ENCODE data around the gene SMIM38.

GRCh38 chr11:69123593-69124545, 31.9 kb upstream of the SMIM38 start:
- TF ChIP-seq RAD21 (IDR thresholded peaks at IDR 0.05; ENCODE audit: low read depth) = no peak
- no peak for TF ChIP-seq TCF7L2 (IDR thresholded peaks at IDR 0.05; ENCODE audit: borderline replicate concordance, extremely low read depth, insufficient read depth, insufficient read length)
- no peak for TF ChIP-seq SP1 (IDR thresholded peaks at IDR 0.05; ENCODE audit: low read depth)
- no peak for TF ChIP-seq ATF3 (IDR thresholded peaks at IDR 0.05)
- TF ChIP-seq CTCF (IDR thresholded peaks at IDR 0.05 in 2 of 3, conservative IDR thresholded peaks at IDR 0.05 in 1 of 3; ENCODE audit: borderline replicate concordance in 1 of 3, insufficient read depth in 1 of 3, low read depth in 2 of 3, low read length in 2 of 3) = peak in 2 of 3 experiments; percentile 32 to 48; a peak in 3 of 6 replicates
- no peak for TF ChIP-seq SIN3A (IDR thresholded peaks at IDR 0.05; ENCODE audit: low read depth)
- no peak for TF ChIP-seq EZH2 (IDR thresholded peaks at IDR 0.05)
